Activated CD4-positive, alpha-beta memory T cell treated with anti-CD3 and anti-CD28 coated beads for 36 hours (primary cell): ENCODE data around the gene SDK1. TPM values are rescaled to one million over a fixed set of nuclear protein-coding genes. Genes with fewer than 3 reads are reported as not detected.

ENCODE experiments used
- CTCF ChIA-PET: fragments of 350-600 bp; sonication (Branson Sonifier 250); formaldehyde crosslinking; loops from one replicate; lab custom pipeline; 2021; ENCODE audit warnings: antibody characterized with exemption, inconsistent platforms; lab: Charles Lee
- POLR2A ChIA-PET: fragments of 350-600 bp; sonication (Branson Sonifier 250); formaldehyde crosslinking; loops from one replicate; lab custom pipeline; 2021; ENCODE audit warnings: antibody characterized with exemption; lab: Charles Lee
- DNase-seq: peaks from one replicate; pipeline ENCODE4 v3.0.0-alpha.2; 2020
- H3K27ac Mint-ChIP-seq: one replicate; pipeline ENCODE4 v1.8.0; 2021; ENCODE audit warnings: mixed read lengths
- H3K27me3 Mint-ChIP-seq: one replicate; pipeline ENCODE4 v1.8.0; 2021; ENCODE audit warnings: mixed read lengths
- H3K36me3 Mint-ChIP-seq: one replicate; pipeline ENCODE4 v1.8.0; 2021; ENCODE audit warnings: mixed read lengths
- H3K4me1 Mint-ChIP-seq: one replicate; pipeline ENCODE4 v1.8.0; 2021; ENCODE audit warnings: low read depth, mixed read lengths
- H3K4me3 Mint-ChIP-seq: one replicate; pipeline ENCODE4 v1.8.0; 2021; ENCODE audit warnings: mild to moderate bottlenecking, mixed read lengths
- H3K9me3 Mint-ChIP-seq: one replicate; pipeline ENCODE4 v1.8.0; 2021; ENCODE audit warnings: mixed read lengths
- intact Hi-C: fragments of 100-400 bp; cut with micrococcal nuclease; formaldehyde crosslinking; loops from one replicate; pipeline ENCODE4 v1.15.1; 2023
- total RNA-seq, 2 experiments: library from RNA; stranded (reverse); gene quantifications; one replicate each; pipeline ENCODE4 v1.2.3, GENCODE V29; 2021

Gene SDK1
- total RNA-seq, 2 experiments from 2014 or later: 0.14 to 0.24 TPM

DNA sequence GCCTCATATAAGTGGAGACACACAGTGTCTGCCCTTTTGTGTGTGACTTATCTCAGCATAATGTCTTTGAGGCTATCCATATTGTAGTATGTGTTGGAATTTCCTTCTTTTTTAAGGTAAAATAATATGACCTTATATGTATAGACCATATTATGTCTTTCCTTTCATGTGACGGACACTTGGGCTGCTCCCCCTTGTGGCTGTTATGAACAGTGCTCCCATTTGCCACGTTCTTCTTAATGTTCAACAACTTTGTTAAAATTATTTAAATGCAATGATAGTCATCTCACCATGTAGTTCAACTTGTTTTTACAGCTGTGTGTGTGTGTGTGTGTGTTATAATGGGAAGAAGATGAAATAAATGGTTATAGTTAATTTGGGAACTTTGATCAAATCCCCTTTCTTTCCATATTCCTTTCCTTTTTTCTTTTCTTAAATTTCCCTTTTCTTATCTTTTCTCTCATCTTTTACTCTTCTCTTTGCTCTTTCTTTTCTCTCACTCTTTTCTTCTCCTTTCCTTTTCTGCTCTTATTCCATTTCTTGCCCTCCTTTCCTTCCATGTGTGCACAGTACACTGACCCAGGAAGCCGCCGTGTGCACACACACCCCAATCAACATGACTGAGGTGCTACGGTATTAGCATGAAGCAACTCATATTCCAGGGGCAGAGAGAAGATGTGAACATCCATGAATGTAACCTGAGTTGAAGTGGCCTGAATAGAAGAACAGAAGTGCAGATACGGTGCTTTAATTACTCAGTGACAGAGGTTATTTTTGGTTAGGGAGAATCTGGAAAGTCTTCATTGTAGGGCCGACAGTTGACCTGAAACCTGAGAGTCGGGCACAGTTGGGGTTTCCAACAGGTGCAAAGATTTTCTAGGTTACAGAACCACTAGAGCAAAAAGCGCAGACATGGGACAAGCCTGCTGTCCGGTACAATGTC is 596.6 kb downstream of the SDK1 start:
- CTCF ChIA-PET: interaction anchor here (0.6 to 1.4 kb wide), 4 partner anchors 595 to 1033 kb away, joined by 3 to 5 read pairs (median 3); no protein-coding TSS in a partner anchor
- Mint-ChIP-seq H3K27ac (no peak overlapping the region), H3K4me1 (no peaks in the 10 kb centered on the region), H3K36me3 (no peaks in the 10 kb centered on the region), H3K27me3 (peaks cover 4% of the 10 kb centered on the region), H3K9me3 (no peaks in the 10 kb centered on the region), H3K4me3 (no peak overlapping the region)
- intact Hi-C loops: loop anchor here (1.0 to 5.0 kb wide), 2 partner anchors 597 to 1030 kb away; no protein-coding TSS in a partner anchor
- POLR2A ChIA-PET: no interaction called here
- DNase-seq: peak; percentile 59

DNA sequence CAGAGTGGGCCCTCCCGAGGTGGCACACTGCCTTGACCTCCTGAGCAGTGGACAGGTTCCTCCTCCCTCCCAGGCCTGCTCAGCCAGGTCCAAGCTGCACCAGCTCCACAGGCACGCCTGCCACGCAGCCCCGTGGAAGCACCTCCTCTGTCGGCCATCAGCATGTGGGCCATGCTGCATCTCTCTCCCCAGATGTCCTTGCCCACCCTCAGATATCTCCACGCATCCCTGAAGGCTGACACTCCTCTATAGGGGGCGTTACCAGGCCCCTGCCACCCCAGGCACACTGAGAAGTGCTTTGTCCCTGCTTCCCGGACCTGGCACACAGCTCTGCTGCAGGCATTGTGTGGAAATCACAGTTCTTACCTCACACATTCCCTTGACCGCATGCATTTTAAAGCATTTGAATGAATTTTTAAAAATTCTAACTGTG is 598.5 kb downstream of the SDK1 start:
- Mint-ChIP-seq H3K27me3 (no peaks in the 10 kb centered on the region), H3K27ac (no peak overlapping the region), H3K36me3 (no peaks in the 10 kb centered on the region), H3K4me3 (no peak overlapping the region), H3K9me3 (no peaks in the 10 kb centered on the region), H3K4me1 (no peaks in the 10 kb centered on the region)
- POLR2A ChIA-PET: no interaction called here
- intact Hi-C loops: loop anchor here (5.0 kb wide), 1 partner anchor 1032 kb away; no protein-coding TSS in a partner anchor
- no peak for DNase-seq
- CTCF ChIA-PET: interaction anchor here (0.6 to 1.1 kb wide), 2 partner anchors 227 to 598 kb away, joined by 3 read pairs; partner anchors contain the start of gene SDK1

DNA sequence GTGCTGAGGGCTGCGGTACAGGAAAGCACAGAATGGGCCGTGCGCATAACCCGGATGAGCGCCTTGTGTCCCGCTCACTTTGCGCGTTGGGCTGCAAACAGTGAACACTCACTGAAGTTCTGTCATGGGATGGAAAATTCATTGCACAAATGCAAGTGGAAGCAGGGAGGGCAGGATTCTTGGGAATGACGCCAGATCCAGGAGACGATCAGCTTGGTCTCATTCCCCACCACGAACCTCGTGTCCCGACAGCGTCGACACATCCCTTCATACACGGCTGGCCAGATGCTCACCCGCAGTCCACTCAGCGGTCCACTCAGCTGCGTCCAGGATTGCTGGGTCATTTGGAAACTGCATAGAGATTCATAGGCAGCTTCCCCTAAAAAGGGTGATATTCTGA is 607.1 kb downstream of the SDK1 start:
- Mint-ChIP-seq H3K36me3 (no peaks in the 10 kb centered on the region), H3K9me3 (no peaks in the 10 kb centered on the region), H3K27ac (no peak overlapping the region), H3K4me1 (no peaks in the 10 kb centered on the region), H3K4me3 (no peak overlapping the region), H3K27me3 (no peaks in the 10 kb centered on the region)
- ChIA-PET POLR2A (no interaction called here), CTCF (interaction anchor here (1.4 kb wide), 1 partner anchor 12 kb away, joined by 3 read pairs; no protein-coding TSS in a partner anchor)
- intact Hi-C loops: no loop called here
- no peak for DNase-seq

DNA sequence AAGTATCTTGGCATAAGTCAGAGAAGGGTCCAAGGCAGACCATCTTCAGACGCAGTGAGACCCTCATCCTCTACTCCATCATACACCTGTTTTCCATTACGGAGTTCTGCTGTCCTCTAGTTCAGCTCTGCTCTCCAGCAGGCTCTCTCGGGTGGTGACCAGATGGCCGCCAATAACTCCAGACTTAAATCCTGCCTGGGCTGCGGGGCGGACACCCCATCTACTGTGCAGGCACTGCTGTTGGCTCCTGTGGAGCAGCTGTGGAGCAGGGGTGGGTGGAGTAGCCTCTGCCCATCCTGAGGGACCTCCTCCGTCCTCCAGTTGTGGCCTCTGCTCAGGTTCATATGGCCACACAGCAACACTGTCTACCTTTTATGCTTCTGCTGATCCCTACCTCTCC is 608.1 kb downstream of the SDK1 start:
- CTCF ChIA-PET: no interaction called here
- no peak overlapping the region for H3K4me3 Mint-ChIP-seq
- H3K27me3 Mint-ChIP-seq: no peaks in the 10 kb centered on the region
- no peak for DNase-seq
- H3K36me3 Mint-ChIP-seq: no peaks in the 10 kb centered on the region
- H3K27ac Mint-ChIP-seq: no peak overlapping the region
- H3K4me1 Mint-ChIP-seq: no peaks in the 10 kb centered on the region
- POLR2A ChIA-PET: no interaction called here
- no peaks in the 10 kb centered on the region for H3K9me3 Mint-ChIP-seq
- intact Hi-C loops: no loop called here

GRCh38 chr7:3910054-3910453 is 609.0 kb downstream of the SDK1 start:
- DNase-seq: no peak
- Mint-ChIP-seq H3K4me3 (no peak overlapping the region), H3K9me3 (no peaks in the 10 kb centered on the region), H3K27ac (no peak overlapping the region), H3K27me3 (no peaks in the 10 kb centered on the region), H3K36me3 (no peaks in the 10 kb centered on the region), H3K4me1 (no peaks in the 10 kb centered on the region)
- POLR2A ChIA-PET: no interaction called here
- CTCF ChIA-PET: no interaction called here
- intact Hi-C loops: loop anchor here (10.0 kb wide), 1 partner anchor 55 kb away; no protein-coding TSS in a partner anchor

- Mint-ChIP-seq H3K4me1 (peaks cover 2% of the 10 kb centered on the region), H3K36me3 (no peaks in the 10 kb centered on the region), H3K27ac (no peak overlapping the region), H3K4me3 (no peak overlapping the region), H3K9me3 (no peaks in the 10 kb centered on the region), H3K27me3 (no peaks in the 10 kb centered on the region)
- intact Hi-C loops: loop anchor here (10.0 kb wide), 1 partner anchor 57 kb away; no protein-coding TSS in a partner anchor
- ChIA-PET POLR2A (no interaction called here), CTCF (no interaction called here)
- DNase-seq: no peak
Measured at GRCh38 chr7:3911685-3912084, 610.6 kb downstream of the SDK1 start.

- Mint-ChIP-seq H3K36me3 (no peaks in the 10 kb centered on the region), H3K27me3 (no peaks in the 10 kb centered on the region), H3K4me3 (no peak overlapping the region), H3K27ac (no peak overlapping the region), H3K9me3 (no peaks in the 10 kb centered on the region), H3K4me1 (peaks cover 2% of the 10 kb centered on the region)
- ChIA-PET POLR2A (no interaction called here), CTCF (no interaction called here)
- intact Hi-C loops: loop anchor here (10.0 kb wide), 1 partner anchor 57 kb away; no protein-coding TSS in a partner anchor
- DNase-seq: no peak
Measured at GRCh38 chr7:3912291-3912690, 611.2 kb downstream of the SDK1 start.

GRCh38 chr7:3914051-3914775 is 613.2 kb downstream of the SDK1 start:
- Mint-ChIP-seq H3K4me3 (no peak overlapping the region), H3K36me3 (no peaks in the 10 kb centered on the region)
- DNase-seq: no peak

DNA sequence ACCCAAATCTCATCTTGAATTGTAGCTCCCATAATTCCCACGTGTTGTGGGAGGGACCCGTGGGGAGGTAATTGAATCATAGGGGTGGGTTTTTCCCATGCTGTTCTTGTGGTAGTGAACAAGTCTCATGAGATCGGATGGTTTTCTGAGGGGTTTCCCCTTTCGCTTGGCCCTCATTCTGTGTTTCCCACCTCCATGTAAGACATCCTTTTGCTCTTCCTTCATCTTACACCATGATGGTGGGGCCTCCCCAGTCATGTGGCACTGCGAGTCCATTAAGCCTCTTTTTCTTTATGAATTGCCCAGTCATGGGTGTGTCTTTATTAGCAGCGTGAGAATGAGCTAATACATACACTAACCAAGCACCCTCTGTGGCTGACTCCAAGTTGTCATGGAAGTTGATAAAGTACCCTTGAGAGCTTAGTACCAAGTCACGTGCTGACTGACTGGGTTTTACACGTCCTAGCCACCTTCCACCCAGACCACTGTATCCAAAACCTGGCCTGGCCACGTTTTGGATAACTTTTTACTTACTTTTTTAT is 614.4 kb downstream of the SDK1 start:
- DNase-seq: no peak
- intact Hi-C loops: loop anchor here (10.0 kb wide), 1 partner anchor 61 kb away; no protein-coding TSS in a partner anchor
- POLR2A ChIA-PET: no interaction called here
- H3K36me3 Mint-ChIP-seq: no peaks in the 10 kb centered on the region
- no peak overlapping the region for H3K27ac Mint-ChIP-seq
- no peak overlapping the region for H3K4me3 Mint-ChIP-seq
- H3K4me1 Mint-ChIP-seq: peaks cover 6% of the 10 kb centered on the region
- CTCF ChIA-PET: no interaction called here
- H3K27me3 Mint-ChIP-seq: peaks cover 4% of the 10 kb centered on the region
- H3K9me3 Mint-ChIP-seq: no peaks in the 10 kb centered on the region

More at GRCh38 chr7:3914051-3914775, 613.2 kb downstream of the SDK1 start:
- Mint-ChIP-seq H3K4me1 (peaks cover 6% of the 10 kb centered on the region), H3K9me3 (no peaks in the 10 kb centered on the region), H3K27ac (no peak overlapping the region), H3K27me3 (peaks cover 2% of the 10 kb centered on the region)
- POLR2A ChIA-PET: no interaction called here
- intact Hi-C loops: loop anchor here (10.0 kb wide), 1 partner anchor 59 kb away; no protein-coding TSS in a partner anchor
- CTCF ChIA-PET: no interaction called here

DNA sequence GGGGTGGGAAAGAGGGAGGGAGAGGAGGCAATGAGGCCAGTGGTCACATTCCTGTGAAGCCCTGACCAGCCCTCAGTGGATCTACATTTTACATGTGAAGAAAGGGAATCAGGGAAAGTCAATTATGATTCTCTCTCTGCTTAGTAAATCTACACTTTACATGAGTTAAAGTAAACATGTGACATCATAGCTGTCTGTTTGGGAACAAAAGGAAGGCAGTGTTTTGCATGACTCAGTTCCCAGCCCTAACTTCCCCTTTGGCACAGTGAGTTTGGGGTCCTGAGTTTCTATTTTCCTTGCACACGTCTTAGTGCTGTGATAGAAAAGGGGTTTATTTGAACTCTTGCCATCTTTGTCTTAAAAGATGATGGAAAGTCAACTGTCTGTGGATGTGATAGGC is 615.1 kb downstream of the SDK1 start:
- no peak for DNase-seq
- POLR2A ChIA-PET: no interaction called here
- CTCF ChIA-PET: no interaction called here
- Mint-ChIP-seq H3K36me3 (no peaks in the 10 kb centered on the region), H3K27ac (no peak overlapping the region), H3K9me3 (no peaks in the 10 kb centered on the region), H3K4me3 (no peak overlapping the region), H3K4me1 (peaks cover 6% of the 10 kb centered on the region), H3K27me3 (peaks cover 4% of the 10 kb centered on the region)
- intact Hi-C loops: loop anchor here (10.0 kb wide), 1 partner anchor 61 kb away; no protein-coding TSS in a partner anchor

DNA sequence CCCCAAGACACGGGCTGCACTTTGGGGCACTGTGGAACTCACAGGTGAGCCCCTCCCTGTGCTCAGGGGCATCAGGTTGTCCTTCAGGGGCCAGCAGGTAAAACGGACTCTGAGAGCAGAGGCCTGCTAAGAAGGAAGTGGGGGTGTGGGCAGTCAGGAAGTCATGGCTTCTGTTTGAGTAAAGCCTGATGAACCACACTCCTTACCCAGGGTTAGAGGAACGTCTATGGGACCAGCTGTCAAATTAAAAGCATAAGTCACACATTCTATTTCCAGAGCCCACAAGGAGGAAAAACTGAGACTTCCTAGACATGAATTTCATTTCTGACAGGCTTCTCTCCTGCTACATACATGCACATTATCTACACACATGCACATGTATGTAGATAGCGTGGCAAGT is 616.4 kb downstream of the SDK1 start:
- ChIA-PET CTCF (interaction anchor here (0.6 kb wide), 1 partner anchor 60 kb away, joined by 3 read pairs; no protein-coding TSS in a partner anchor), POLR2A (no interaction called here)
- no peaks in the 10 kb centered on the region for H3K9me3 Mint-ChIP-seq
- H3K27ac Mint-ChIP-seq: no peak overlapping the region
- H3K27me3 Mint-ChIP-seq: peaks cover 4% of the 10 kb centered on the region
- intact Hi-C loops: loop anchor here (10.0 kb wide), 1 partner anchor 63 kb away; no protein-coding TSS in a partner anchor
- H3K36me3 Mint-ChIP-seq: no peaks in the 10 kb centered on the region
- no peak overlapping the region for H3K4me3 Mint-ChIP-seq
- H3K4me1 Mint-ChIP-seq: peaks cover 6% of the 10 kb centered on the region
- DNase-seq: no peak
